Subcutaneous abdominal adipose tissue (tissue), 5 donors: ENCODE data around the gene NTM.
"Not testable (repeated sequence)": the region's sequence is repeated elsewhere in the genome, so short reads cannot be mapped to it uniquely, and the experiment has no call there.

Experiments used
- H3K27ac ChIP-seq: one replicate; pipeline ENCODE4 v1.7.0; 2013; ENCODE audit warnings: low read depth, mild to moderate bottlenecking, inconsistent platforms, low read length, moderate library complexity
- H3K27me3 ChIP-seq, 5 donors: one replicate each; pipeline ENCODE4 v1.7.0; 2013; ENCODE audit warnings: low read length in 5 of 5, inconsistent platforms in 1 of 5; ENCODE audit not compliant: control insufficient read depth in 5 of 5, insufficient read depth in 4 of 5
- H3K36me3 ChIP-seq, 5 donors: one replicate each; pipeline ENCODE4 v1.7.0; 2013; ENCODE audit warnings: low read length in 5 of 5; ENCODE audit not compliant: control insufficient read depth in 5 of 5, insufficient read depth in 5 of 5
- H3K4me1 ChIP-seq, 5 donors: one replicate each; pipeline ENCODE4 v1.7.0; 2013; ENCODE audit warnings: low read length in 5 of 5, mild to moderate bottlenecking in 3 of 5, moderate library complexity in 1 of 5; ENCODE audit not compliant: control insufficient read depth in 5 of 5, insufficient read depth in 5 of 5
- H3K4me3 ChIP-seq, 5 donors: one replicate each; pipeline ENCODE4 v1.7.0; 2013; ENCODE audit warnings: low read length in 5 of 5, low read depth in 1 of 5
- H3K9ac ChIP-seq, 5 donors: one replicate each; pipeline ENCODE4 v1.7.0; 2013; ENCODE audit warnings: low read length in 5 of 5, mild to moderate bottlenecking in 4 of 5, moderate library complexity in 3 of 5
- H3K9me3 ChIP-seq, 5 donors: one replicate each; pipeline ENCODE4 v1.7.0; 2013; ENCODE audit warnings: low read length in 5 of 5; ENCODE audit not compliant: control insufficient read depth in 5 of 5
- donor health status: healthy.
- donor health status: healthy.
- donor health status: healthy.
- donor health status: healthy.
- donor health status: healthy.

The NTM gene

DNA sequence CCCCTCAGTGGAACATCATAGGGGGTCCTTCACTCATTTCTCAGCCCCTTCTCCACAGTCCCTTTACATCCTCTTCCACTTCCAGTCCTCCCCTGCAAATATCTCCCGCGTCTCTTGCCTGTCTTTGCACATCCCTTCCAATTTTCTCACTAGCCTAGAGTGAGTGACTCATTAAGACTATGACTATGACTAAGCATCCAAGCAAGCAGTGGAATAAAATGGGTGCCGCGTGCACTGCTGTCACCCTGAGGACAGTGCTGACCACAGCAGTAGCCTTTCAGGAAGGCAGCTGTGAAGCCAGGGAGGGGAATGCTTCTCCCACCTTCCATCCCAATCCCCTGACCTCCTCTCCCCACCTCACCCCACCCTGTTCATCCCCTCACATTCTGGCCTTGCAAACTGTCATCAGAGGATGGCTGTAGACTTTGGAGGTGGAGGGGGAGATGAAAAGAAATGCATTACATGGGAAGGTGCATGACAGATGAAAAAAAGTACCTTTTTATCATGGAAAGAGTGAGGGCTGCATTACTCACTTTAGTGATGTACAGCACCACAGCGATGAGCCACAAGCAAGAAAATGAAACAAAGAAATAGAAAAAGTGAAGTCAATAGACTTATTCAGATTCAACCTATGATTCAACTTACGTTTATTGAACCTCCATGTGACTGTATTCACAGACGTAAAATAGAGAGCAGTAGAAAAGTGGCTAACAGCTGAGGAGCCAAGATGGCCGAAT lies 948.2 kb downstream of the NTM start:
- no peak overlapping the region for H3K27ac ChIP-seq
- H3K4me1 ChIP-seq, result no peaks in the 10 kb centered on the region
- H3K36me3 ChIP-seq, result peaks cover 0 to 3% (median 0%) of the 10 kb centered on the region in 5 donors
- H3K9ac ChIP-seq, result no peak overlapping the region
- H3K4me3 ChIP-seq, result no peak overlapping the region
- H3K9me3 ChIP-seq, result no peaks in the 10 kb centered on the region
- H3K27me3 ChIP-seq, result no peaks in the 10 kb centered on the region

DNA sequence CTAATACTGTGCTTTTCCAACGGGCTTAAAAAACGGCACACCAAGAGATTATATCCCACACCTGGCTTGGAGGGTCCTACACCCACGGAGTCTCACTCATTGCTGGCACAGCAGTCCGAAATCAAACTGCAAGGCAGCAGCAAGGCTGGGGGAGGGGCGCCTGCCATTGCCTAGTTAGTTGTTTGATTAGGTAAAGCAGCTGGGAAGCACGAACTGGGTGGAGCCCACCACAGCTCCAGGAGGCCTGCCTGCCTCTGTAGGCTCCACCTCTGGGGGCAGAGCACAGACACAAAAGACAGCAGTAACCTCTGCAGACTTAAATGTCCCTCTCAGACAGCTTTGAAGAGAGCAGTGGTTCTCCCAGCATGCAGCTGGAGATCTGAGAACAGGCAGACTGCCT lies 949.0 kb downstream of the NTM start:
- not testable (repeated sequence) for H3K27me3 ChIP-seq, H3K4me3 ChIP-seq, H3K4me1 ChIP-seq, H3K36me3 ChIP-seq, H3K27ac ChIP-seq, H3K9me3 ChIP-seq, H3K9ac ChIP-seq

GRCh38 chr11:132330515-132330914 lies 960.1 kb downstream of the NTM start:
- H3K9me3 ChIP-seq, result no peaks in the 10 kb centered on the region
- H3K4me1 ChIP-seq, result no peaks in the 10 kb centered on the region

GRCh38 chr11:132332521-132332920 lies 962.1 kb downstream of the NTM start:
- H3K4me3 ChIP-seq, result no peak overlapping the region
- H3K9me3 ChIP-seq, result no peaks in the 10 kb centered on the region
- H3K9ac ChIP-seq, result no peak overlapping the region
- peaks cover 0 to 7% (median 0%) of the 10 kb centered on the region in 5 donors for H3K4me1 ChIP-seq
- no peaks in the 10 kb centered on the region for H3K36me3 ChIP-seq
- H3K27me3 ChIP-seq, result no peaks in the 10 kb centered on the region
- H3K27ac ChIP-seq, result no peak overlapping the region

More at GRCh38 chr11:132330515-132330914, 960.1 kb downstream of the NTM start:
- Histone ChIP-seq H3K9ac (no peak overlapping the region), H3K4me3 (no peak overlapping the region), H3K27me3 (no peaks in the 10 kb centered on the region), H3K36me3 (no peaks in the 10 kb centered on the region), H3K27ac (no peak overlapping the region)

- peaks cover 0 to 7% (median 0%) of the 10 kb centered on the region in 5 donors for H3K4me1 ChIP-seq
- H3K27ac ChIP-seq, result no peak overlapping the region
- H3K27me3 ChIP-seq, result no peaks in the 10 kb centered on the region
- H3K9me3 ChIP-seq, result no peaks in the 10 kb centered on the region
- H3K4me3 ChIP-seq, result no peak overlapping the region
- H3K9ac ChIP-seq, result no peak overlapping the region
- H3K36me3 ChIP-seq, result no peaks in the 10 kb centered on the region
These were observed 964.4 kb downstream of the NTM start for GRCh38 chr11:132334769-132335280.

GRCh38 chr11:132335311-132335710 lies 964.9 kb downstream of the NTM start:
- H3K9me3 ChIP-seq, result no peaks in the 10 kb centered on the region
- H3K9ac ChIP-seq, result no peak overlapping the region
- no peaks in the 10 kb centered on the region for H3K27me3 ChIP-seq
- H3K4me3 ChIP-seq, result no peak overlapping the region
- no peak overlapping the region for H3K27ac ChIP-seq
- peaks cover 0 to 7% (median 0%) of the 10 kb centered on the region in 5 donors for H3K4me1 ChIP-seq
- no peaks in the 10 kb centered on the region for H3K36me3 ChIP-seq

DNA sequence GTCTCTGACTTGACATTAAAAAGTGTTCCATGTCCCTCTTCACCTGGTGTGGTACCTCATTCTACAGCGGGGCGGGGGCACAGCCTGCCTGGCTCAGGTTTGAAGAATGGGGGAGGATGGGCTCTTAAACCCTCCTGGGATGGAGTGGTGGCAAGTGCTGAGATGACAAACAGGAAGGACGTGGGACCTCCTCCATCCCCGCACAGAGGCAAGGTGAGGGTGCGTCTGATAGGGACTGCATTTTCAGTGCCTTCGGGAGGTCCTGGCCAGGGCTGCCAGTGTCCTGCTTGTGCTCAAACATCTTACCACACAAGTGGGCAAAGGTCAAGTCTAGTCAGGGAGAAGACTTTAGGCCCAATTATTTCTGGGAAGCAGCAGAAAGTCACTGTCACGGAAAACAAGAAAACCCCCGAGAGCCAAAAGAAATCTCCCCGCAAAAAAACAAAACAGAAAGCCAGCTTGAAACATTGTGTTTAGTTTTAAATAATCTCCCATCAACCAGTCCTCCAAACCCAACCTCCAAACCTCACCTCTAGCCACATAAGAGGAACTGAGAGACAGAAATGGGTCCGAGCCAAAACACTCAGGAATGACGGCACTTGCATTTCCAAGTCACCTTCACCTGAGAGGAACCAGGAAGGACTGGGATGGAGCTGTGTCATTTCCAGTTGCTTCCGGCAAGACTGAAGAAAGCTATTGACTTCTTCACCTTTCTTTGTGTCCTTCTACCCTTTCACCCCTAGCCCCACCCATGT lies 966.5 kb downstream of the NTM start:
- no peaks in the 10 kb centered on the region for H3K27me3 ChIP-seq
- no peak overlapping the region for H3K27ac ChIP-seq
- H3K9me3 ChIP-seq, result no peaks in the 10 kb centered on the region
- no peak overlapping the region for H3K9ac ChIP-seq
- H3K36me3 ChIP-seq, result no peaks in the 10 kb centered on the region
- H3K4me1 ChIP-seq, result peaks cover 0 to 7% (median 0%) of the 10 kb centered on the region in 5 donors
- H3K4me3 ChIP-seq, result no peak overlapping the region

GRCh38 chr11:132337819-132338416 lies 967.5 kb downstream of the NTM start:
- Histone ChIP-seq H3K27ac (no peak overlapping the region), H3K4me3 (no peak overlapping the region), H3K9me3 (no peaks in the 10 kb centered on the region), H3K9ac (no peak overlapping the region), H3K36me3 (no peaks in the 10 kb centered on the region), H3K27me3 (no peaks in the 10 kb centered on the region), H3K4me1 (peaks cover 0 to 7% (median 0%) of the 10 kb centered on the region in 5 donors)

GRCh38 chr11:132342408-132342807 lies 972.0 kb downstream of the NTM start:
- Histone ChIP-seq H3K27me3 (peaks cover 0 to 2% (median 0%) of the 10 kb centered on the region in 5 donors), H3K27ac (no peak overlapping the region), H3K4me1 (peaks cover 0 to 3% (median 0%) of the 10 kb centered on the region in 5 donors), H3K9me3 (no peaks in the 10 kb centered on the region), H3K4me3 (no peak overlapping the region), H3K9ac (no peak overlapping the region), H3K36me3 (no peaks in the 10 kb centered on the region)
